Left ventricle myocardium inferior (tissue), 1 donor: Measurements from ENCODE around the gene TBCD. TPM values are rescaled to one million over a fixed set of nuclear protein-coding genes. Genes with fewer than 3 reads are reported as not detected.

Experiments used
- DNase-seq: peaks from one replicate; pipeline ENCODE4 v3.0.0-alpha.2; 2020
- H3K27ac ChIP-seq: fragments of 200-600 bp; replicated peaks from 2 replicates; pipeline ENCODE4 v1.8.0; 2021
- H3K27me3 ChIP-seq: fragments of 200-600 bp; 2 replicates; pipeline ENCODE4 v1.8.0; 2021; ENCODE audit warnings: low read depth
- H3K36me3 ChIP-seq: fragments of 200-600 bp; 2 replicates; pipeline ENCODE4 v1.8.0; 2021
- H3K4me1 ChIP-seq: fragments of 200-600 bp; 2 replicates; pipeline ENCODE4 v1.8.0; 2021
- H3K4me3 ChIP-seq: fragments of 200-600 bp; 2 replicates; pipeline ENCODE4 v1.8.0; 2021; ENCODE audit warnings: mild to moderate bottlenecking, moderate library complexity
- H3K9me3 ChIP-seq: fragments of 200-600 bp; replicated peaks from 2 replicates; pipeline ENCODE4 v1.8.0; 2021
- intact Hi-C: fragments of 100-400 bp; cut with micrococcal nuclease; formaldehyde crosslinking; loops from one replicate; pipeline ENCODE4 v1.11.0; 2022
- total RNA-seq: library from RNA; stranded (reverse); fragmentation: NEBNext Ultra II Directional; extraction: Animal tissue kit (Norgen Biotek cat#: 25700); gene quantifications from one replicate; pipeline ENCODE4 v1.2.1, GENCODE V29; 2021
- TF ChIP-seq, protein P1 (sequence below): fragments of 200-600 bp; IDR thresholded peaks from 2 replicates; pipeline ENCODE4 v1.8.0; 2021; ENCODE audit warnings: antibody characterized with exemption, mild to moderate bottlenecking, borderline replicate concordance
- donor health status: DM: no; HTN: yes; CAD: no; lungs with severe emphysema.

TBCD gene
- total RNA-seq, 1 donor from 2014 or later = 48.0 TPM

GRCh38 chr17:82800885-82801284 lies 49.0 kb downstream of the TBCD start:
- TF ChIP-seq, protein P1, sequence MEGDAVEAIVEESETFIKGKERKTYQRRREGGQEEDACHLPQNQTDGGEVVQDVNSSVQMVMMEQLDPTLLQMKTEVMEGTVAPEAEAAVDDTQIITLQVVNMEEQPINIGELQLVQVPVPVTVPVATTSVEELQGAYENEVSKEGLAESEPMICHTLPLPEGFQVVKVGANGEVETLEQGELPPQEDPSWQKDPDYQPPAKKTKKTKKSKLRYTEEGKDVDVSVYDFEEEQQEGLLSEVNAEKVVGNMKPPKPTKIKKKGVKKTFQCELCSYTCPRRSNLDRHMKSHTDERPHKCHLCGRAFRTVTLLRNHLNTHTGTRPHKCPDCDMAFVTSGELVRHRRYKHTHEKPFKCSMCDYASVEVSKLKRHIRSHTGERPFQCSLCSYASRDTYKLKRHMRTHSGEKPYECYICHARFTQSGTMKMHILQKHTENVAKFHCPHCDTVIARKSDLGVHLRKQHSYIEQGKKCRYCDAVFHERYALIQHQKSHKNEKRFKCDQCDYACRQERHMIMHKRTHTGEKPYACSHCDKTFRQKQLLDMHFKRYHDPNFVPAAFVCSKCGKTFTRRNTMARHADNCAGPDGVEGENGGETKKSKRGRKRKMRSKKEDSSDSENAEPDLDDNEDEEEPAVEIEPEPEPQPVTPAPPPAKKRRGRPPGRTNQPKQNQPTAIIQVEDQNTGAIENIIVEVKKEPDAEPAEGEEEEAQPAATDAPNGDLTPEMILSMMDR = no peak
- intact Hi-C loops = no loop called here
- H3K27ac ChIP-seq = no peak overlapping the region
- H3K4me3 ChIP-seq = no peak overlapping the region
- no peaks in the 10 kb centered on the region for H3K27me3 ChIP-seq
- H3K36me3 ChIP-seq = peaks cover 16% of the 10 kb centered on the region
- DNase-seq = no peak
- H3K4me1 ChIP-seq = peaks cover 21% of the 10 kb centered on the region
- no peaks in the 10 kb centered on the region for H3K9me3 ChIP-seq

GRCh38 chr17:82801377-82801970 lies 49.6 kb downstream of the TBCD start:
- H3K4me1 ChIP-seq = peaks cover 23% of the 10 kb centered on the region
- DNase-seq = no peak
- H3K4me3 ChIP-seq = no peak overlapping the region
- no peaks in the 10 kb centered on the region for H3K9me3 ChIP-seq
- H3K36me3 ChIP-seq = peaks cover 16% of the 10 kb centered on the region
- TF ChIP-seq, protein P1 = no peak
- H3K27me3 ChIP-seq = no peaks in the 10 kb centered on the region
- H3K27ac ChIP-seq = no peak overlapping the region
- intact Hi-C loops = no loop called here

DNA sequence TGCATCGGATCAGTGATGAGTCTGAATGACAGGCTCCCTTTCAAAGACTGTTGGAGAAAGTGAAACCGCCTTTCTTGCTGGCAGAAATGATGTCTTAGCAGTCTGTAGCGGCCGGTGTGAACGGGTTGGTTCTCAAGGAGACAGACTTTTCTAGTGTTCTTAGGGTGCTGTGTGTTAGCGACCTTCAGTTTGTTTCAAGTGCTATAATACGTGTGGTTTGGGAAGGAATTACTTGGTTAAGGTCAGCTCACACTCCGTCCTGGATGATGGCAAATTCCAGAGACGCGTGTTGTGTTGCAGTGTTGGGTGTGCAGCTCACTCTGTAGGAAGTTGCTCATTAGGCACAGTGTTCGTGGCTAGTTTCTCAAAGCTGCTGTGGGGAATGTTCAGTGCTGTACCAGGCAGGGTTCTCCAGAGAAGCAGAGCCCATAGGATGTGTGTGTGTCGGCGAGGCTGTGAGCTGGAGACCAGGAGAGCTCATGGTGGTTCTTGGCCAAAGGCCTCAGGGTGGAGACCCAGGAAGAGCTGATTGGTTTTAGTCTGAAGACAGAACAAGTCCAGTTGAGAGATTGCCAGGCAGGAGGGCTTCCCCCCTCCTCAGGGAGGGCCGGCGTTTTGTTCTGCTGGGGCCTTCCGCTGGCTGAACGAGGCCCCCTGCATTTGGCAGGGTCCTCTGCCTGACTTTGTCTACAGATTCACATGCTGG lies 50.4 kb downstream of the TBCD start:
- H3K4me1 ChIP-seq = peaks cover 30% of the 10 kb centered on the region
- no peak overlapping the region for H3K4me3 ChIP-seq
- no peaks in the 10 kb centered on the region for H3K27me3 ChIP-seq
- H3K36me3 ChIP-seq = peaks cover 16% of the 10 kb centered on the region
- DNase-seq = no peak
- no peaks in the 10 kb centered on the region for H3K9me3 ChIP-seq
- peak overlapping the region; percentile 59 for H3K27ac ChIP-seq
- intact Hi-C loops = no loop called here
- TF ChIP-seq, protein P1 = no peak

DNA sequence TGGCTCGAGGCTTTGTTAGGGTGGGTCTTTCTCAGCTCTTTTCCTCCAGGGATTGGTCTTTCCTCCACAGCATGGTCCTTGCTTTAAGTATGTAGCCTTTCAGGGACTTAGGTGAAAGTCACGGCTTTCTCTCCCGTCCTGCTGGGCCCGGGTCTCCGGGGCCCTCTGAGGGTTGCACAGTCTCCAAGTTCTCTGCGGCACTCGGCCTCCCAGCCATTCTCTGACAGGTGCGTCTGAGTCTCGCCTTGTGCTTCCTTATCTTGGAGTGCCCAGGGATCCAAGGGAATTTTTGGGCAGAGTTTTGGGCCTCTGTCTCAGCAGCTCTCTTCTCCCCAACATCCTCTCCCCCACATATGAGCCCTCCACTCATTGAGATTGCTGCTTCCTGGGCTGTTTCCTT lies 51.3 kb downstream of the TBCD start:
- intact Hi-C loops = no loop called here
- DNase-seq = no peak

GRCh38 chr17:82803606-82804005 lies 51.7 kb downstream of the TBCD start:
- no peak overlapping the region for H3K4me3 ChIP-seq
- no peak for DNase-seq
- TF ChIP-seq, protein P1 = no peak
- H3K27ac ChIP-seq = no peak overlapping the region
- intact Hi-C loops = no loop called here
- H3K9me3 ChIP-seq = no peaks in the 10 kb centered on the region
- H3K36me3 ChIP-seq = peaks cover 21% of the 10 kb centered on the region
- peaks cover 38% of the 10 kb centered on the region for H3K4me1 ChIP-seq
- H3K27me3 ChIP-seq = no peaks in the 10 kb centered on the region

More for the DNA sequence above, 51.3 kb downstream of the TBCD start:
- Histone ChIP-seq H3K27me3 (no peaks in the 10 kb centered on the region), H3K36me3 (peaks cover 21% of the 10 kb centered on the region), H3K4me1 (peaks cover 38% of the 10 kb centered on the region), H3K27ac (peak overlapping the region; percentile 59), H3K9me3 (no peaks in the 10 kb centered on the region), H3K4me3 (no peak overlapping the region)
- TF ChIP-seq, protein P1 = no peak
